HG02798 (cell line): ENCODE data around the gene PRDM4.
"Not testable (repeated sequence)": the region's sequence is repeated elsewhere in the genome, so short reads cannot be mapped to it uniquely, and the experiment has no call there.

ENCODE experiments used
- ATAC-seq: cut with Tn5 transposase; IDR thresholded peaks from one replicate; pipeline ENCODE4 v1.9.1; 2021; ENCODE audit warnings: mild to moderate bottlenecking; ENCODE audit not compliant: unreplicated experiment, poor library complexity

The PRDM4 gene

GRCh38 chr12:107775093-107775721, 14.3 kb upstream of the PRDM4 start:
- no peak for ATAC-seq

- ATAC-seq = no peak
These were observed 13.6 kb upstream of the PRDM4 start, which contains the start of gene ASCL4 for GRCh38 chr12:107774349-107775029. TSS of gene ASCL4 (plus strand) at chr12:107774704. CDS start at chr12:107775219, 515 bp downstream.

- ATAC-seq = no peak
These were observed 6.5 kb upstream of the PRDM4 start for GRCh38 chr12:107767466-107767865.

GRCh38 chr12:107765316-107765715, 4.4 kb upstream of the PRDM4 start:
- no peak for ATAC-seq

- ATAC-seq = no peak
These were observed 3.7 kb upstream of the PRDM4 start for GRCh38 chr12:107764626-107765025.

GRCh38 chr12:107762874-107763273, 1.9 kb upstream of the PRDM4 start:
- ATAC-seq = no peak

- ATAC-seq = no peak
These were observed 566 bp upstream of the PRDM4 start for GRCh38 chr12:107761502-107761904.

GRCh38 chr12:107760207-107760808, 629 bp downstream of the PRDM4 start:
- ATAC-seq = peak; percentile 16

- no peak for ATAC-seq
These were observed 1.5 kb downstream of the PRDM4 start for GRCh38 chr12:107759410-107759809.

- no peak for ATAC-seq
These were observed 11.9 kb downstream of the PRDM4 start for GRCh38 chr12:107749083-107749482.

GRCh38 chr12:107748472-107748871, 12.5 kb downstream of the PRDM4 start:
- no peak for ATAC-seq

GRCh38 chr12:107736914-107737313, 24.0 kb downstream of the PRDM4 start:
- ATAC-seq = peak; percentile 86

- ATAC-seq = no peak
These were observed 25.2 kb downstream of the PRDM4 start for GRCh38 chr12:107735763-107736162.

GRCh38 chr12:107734139-107734538, 26.8 kb downstream of the PRDM4 start:
- ATAC-seq = no peak

- no peak for ATAC-seq
These were observed 28.6 kb downstream of the PRDM4 start for GRCh38 chr12:107732365-107732764.

GRCh38 chr12:107731366-107731765, 29.6 kb downstream of the PRDM4 start:
- no peak for ATAC-seq

- ATAC-seq = no peak
These were observed 30.2 kb downstream of the PRDM4 start for GRCh38 chr12:107730618-107731341.

GRCh38 chr12:107727742-107728141, 33.2 kb downstream of the PRDM4 start:
- not testable (repeated sequence) for ATAC-seq

- ATAC-seq = not testable (repeated sequence)
These were observed 33.6 kb downstream of the PRDM4 start for GRCh38 chr12:107727327-107727726.

- ATAC-seq = no peak
These were observed 42.3 kb downstream of the PRDM4 start for GRCh38 chr12:107718606-107719005.

- ATAC-seq = no peak
These were observed 45.2 kb downstream of the PRDM4 start for GRCh38 chr12:107715780-107716179.
